Aorta (tissue), 5 donors: ENCODE measurements around the gene OR13C5. TPM values are rescaled to one million over a fixed set of nuclear protein-coding genes. Genes with fewer than 3 reads are reported as not detected.

Experiments used
- ATAC-seq: fragments of 200-7000 bp; cut with Tn5 transposase; one replicate; pipeline ENCODE4 v1.9.1; 2022; ENCODE audit warnings: moderate library complexity; ENCODE audit not compliant: low FRiP score
- DNase-seq, 2 donors: peaks; one replicate each; pipeline ENCODE4 v3.0.0-alpha.2; 2020
- H3K27ac ChIP-seq, 2 donors: one replicate each; pipeline ENCODE4 v1.5.1; 2013; ENCODE audit warnings: low read length in 2 of 2, mild to moderate bottlenecking in 2 of 2, moderate library complexity in 2 of 2, control low read depth in 1 of 2, inconsistent platforms in 1 of 2, low read depth in 1 of 2
- H3K27me3 ChIP-seq, 2 donors: one replicate each; pipeline ENCODE4 v1.6.1; 2013; ENCODE audit warnings: control low read depth in 1 of 2, low read length in 1 of 2, mild to moderate bottlenecking in 1 of 2, moderate library complexity in 1 of 2; ENCODE audit not compliant: insufficient read depth in 2 of 2, control insufficient read depth in 1 of 2
- H3K36me3 ChIP-seq, 2 donors: one replicate each; pipeline ENCODE4 v1.6.1; 2013; ENCODE audit warnings: control low read depth in 1 of 2, low read length in 1 of 2, mild to moderate bottlenecking in 1 of 2; ENCODE audit not compliant: insufficient read depth in 2 of 2, control insufficient read depth in 1 of 2
- H3K4me1 ChIP-seq, 2 donors: one replicate each; pipeline ENCODE4 v1.6.1; 2013; ENCODE audit warnings: low read length in 2 of 2, control low read depth in 1 of 2, mild to moderate bottlenecking in 1 of 2, moderate library complexity in 1 of 2; ENCODE audit not compliant: insufficient read depth in 2 of 2, control insufficient read depth in 1 of 2
- H3K4me3 ChIP-seq, 2 donors: one replicate each; pipeline ENCODE4 v1.5.1; 2013; ENCODE audit warnings: low read length in 2 of 2, control low read depth in 1 of 2, mild to moderate bottlenecking in 1 of 2
- H3K9me3 ChIP-seq: one replicate; pipeline ENCODE4 v1.6.1; 2013; ENCODE audit warnings: mild to moderate bottlenecking, low read length; ENCODE audit not compliant: control insufficient read depth
- WGBS, 2 donors: extraction: QIAGEN DNeasy Blood & Tissue Kit; methylation state at CpG; one replicate each; pipeline ENCODE4 v1.1.7; 2013; 5-methylcytosine and 5-hydroxymethylcytosine counted together
- intact Hi-C, 2 donors: fragments of 100-400 bp; cut with DNase I; formaldehyde crosslinking; loops; one replicate each; pipeline versions ENCODE4 v1.14.2 to v1.15.0; 2022
- polyA plus RNA-seq, 2 donors: library from polyadenylated mRNA; stranded (reverse); fragments of 200-250 nt; gene quantifications; one replicate each; pipeline ENCODE4 v1.2.3, GENCODE V29; 2013
- total RNA-seq, 2 donors: library from RNA; stranded (reverse); fragmentation: NEBNext Ultra II Directional; extraction: Animal tissue kit (Norgen Biotek cat#: 25700); gene quantifications; one replicate each; pipeline ENCODE4 v1.2.1, GENCODE V29; 2021
- donor health status: healthy with polysubstance abuse.
- donor health status: Bipolar disorder and iron deficiency.
- donor health status: DM: no; HTN: no; CAD: no.
- donor health status: DM: no; HTN: no; CAD: no.
- donor health status: DM: yes; HTN: yes; CAD: no.

The OR13C5 gene
- total and polyA plus RNA-seq, 4 donors = not detected

DNA sequence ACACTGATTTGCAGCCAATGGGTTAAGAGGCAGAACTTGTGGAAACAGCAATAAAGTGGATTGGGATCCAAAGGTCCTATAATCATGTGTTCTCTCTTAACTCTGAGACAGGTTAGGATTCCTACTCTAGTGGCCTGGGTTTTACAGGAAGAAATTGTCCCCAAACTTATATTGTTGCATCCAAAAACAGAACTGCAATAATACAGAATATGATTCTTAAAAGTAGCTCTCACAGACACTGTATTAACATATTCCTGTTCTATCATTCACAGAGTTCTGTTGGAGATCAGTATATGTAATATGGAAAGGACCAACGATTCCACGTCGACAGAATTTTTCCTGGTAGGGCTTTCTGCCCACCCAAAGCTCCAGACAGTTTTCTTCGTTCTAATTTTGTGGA, 30.3 kb downstream of the OR13C5 start, which contains the start of gene OR13C8:
TSS of gene OR13C8 (plus strand) at position 301 of the 400 bp plus-strand sequence. CDS start at position 301, 0 bp downstream.
- WGBS, 2 donors = 86 to 90% methylated on average over 4 of the region's 4 CpGs
- intact Hi-C loops = no loop called here
- Histone ChIP-seq H3K27me3 (no peaks in the 10 kb centered on the region), H3K4me3 (no peak within 1 kb of the TSS), H3K27ac (no peak within 1 kb of the TSS), H3K9me3 (no peaks in the 10 kb centered on the region), H3K4me1 (no peaks in the 10 kb centered on the region), H3K36me3 (no peaks in the 10 kb centered on the region)
- no peak for DNase-seq
- no peak for ATAC-seq

DNA sequence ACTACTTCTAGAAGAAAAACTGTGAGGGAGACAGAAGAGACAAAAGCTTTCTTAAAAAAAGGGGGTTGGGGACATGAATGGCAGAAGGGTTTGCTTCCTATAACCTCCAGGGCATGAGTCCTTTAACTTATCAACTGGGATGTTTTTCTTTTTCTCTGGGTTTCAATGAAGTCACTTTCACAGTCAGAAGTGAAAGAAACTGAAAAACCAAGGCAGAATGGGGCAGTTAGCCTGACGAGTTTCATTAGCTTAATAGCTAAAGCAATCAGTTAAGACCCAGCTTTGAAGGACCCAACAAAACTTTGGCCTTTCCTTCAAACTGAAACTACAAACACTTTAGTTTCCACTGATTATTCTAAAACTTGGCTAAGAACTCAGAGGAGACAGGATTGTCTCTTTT, 34.9 kb downstream of the OR13C5 start:
- H3K36me3 ChIP-seq = no peaks in the 10 kb centered on the region
- no peak overlapping the region for H3K27ac ChIP-seq
- no peak for DNase-seq
- no peaks in the 10 kb centered on the region for H3K27me3 ChIP-seq
- H3K4me3 ChIP-seq = no peak overlapping the region
- H3K9me3 ChIP-seq = no peaks in the 10 kb centered on the region
- no peaks in the 10 kb centered on the region for H3K4me1 ChIP-seq
- intact Hi-C loops = no loop called here
- ATAC-seq = no peak
- 34 to 56% methylated on average over 1 of the region's 1 CpG for WGBS, 2 donors

- Histone ChIP-seq H3K4me1 (no peaks in the 10 kb centered on the region), H3K9me3 (no peaks in the 10 kb centered on the region), H3K27me3 (no peaks in the 10 kb centered on the region), H3K27ac (no peak overlapping the region), H3K4me3 (no peak overlapping the region), H3K36me3 (no peaks in the 10 kb centered on the region)
- 85% methylated on average over 8 of the region's 8 CpGs for whole genome bisulfite sequencing, 2 donors
- DNase-seq (no peak), ATAC-seq (no peak)
- intact Hi-C loops = no loop called here
These were observed 42.2 kb downstream of the OR13C5 start for GRCh38 chr9:104556830-104557634.

DNA sequence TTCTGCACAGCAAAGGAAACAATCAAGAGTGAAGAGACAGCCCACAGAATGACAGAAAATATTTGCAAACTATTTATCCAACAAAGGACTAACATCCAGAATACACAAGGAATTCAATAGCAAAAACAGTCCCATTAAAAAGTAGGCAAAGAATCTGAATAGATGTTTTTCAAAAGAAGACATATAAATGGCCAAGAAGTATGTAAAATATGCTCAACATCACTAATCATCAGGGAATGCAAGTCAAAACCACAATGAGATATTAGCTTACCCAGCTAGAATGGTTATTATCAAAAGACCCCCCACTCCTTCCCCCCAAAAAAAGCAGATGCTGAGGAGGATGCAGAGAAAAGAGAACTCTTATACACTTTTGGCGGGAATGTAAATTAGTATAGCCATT, 43.7 kb downstream of the OR13C5 start:
- DNase-seq = no peak
- 68 to 82% methylated on average over 1 of the region's 1 CpG for WGBS, 2 donors
- no peaks in the 10 kb centered on the region for H3K36me3 ChIP-seq
- no peaks in the 10 kb centered on the region for H3K4me1 ChIP-seq
- intact Hi-C loops = no loop called here
- H3K27me3 ChIP-seq = no peaks in the 10 kb centered on the region
- no peaks in the 10 kb centered on the region for H3K9me3 ChIP-seq
- ATAC-seq = no peak
- H3K4me3 ChIP-seq = no peak overlapping the region
- no peak overlapping the region for H3K27ac ChIP-seq

- no peak overlapping the region for H3K27ac ChIP-seq
- peaks cover 2% of the 10 kb centered on the region for H3K9me3 ChIP-seq
- DNase-seq (no peak), ATAC-seq (no peak)
- WGBS, 2 donors = 27 to 29% methylated on average over 1 of the region's 1 CpG
- no peaks in the 10 kb centered on the region for H3K27me3 ChIP-seq
- no peak overlapping the region for H3K4me3 ChIP-seq
- intact Hi-C loops = no loop called here
- H3K4me1 ChIP-seq = no peaks in the 10 kb centered on the region
- H3K36me3 ChIP-seq = no peaks in the 10 kb centered on the region
These were observed 46.0 kb downstream of the OR13C5 start for GRCh38 chr9:104553261-104553660.

Other genes with a start within 250 kb of the OR13C5 start
- not detected for gene OR13F1, start 95.2 kb downstream of the OR13C5 start, total RNA-seq
- gene OR13F1, start 95.2 kb downstream of the OR13C5 start, polyA plus RNA-seq = not detected
- gene OR13C4, start 72.2 kb downstream of the OR13C5 start, total RNA-seq = not detected
- gene OR13C4, start 72.2 kb downstream of the OR13C5 start, polyA plus RNA-seq = not detected
- not detected for gene OR13C3, start 62.6 kb downstream of the OR13C5 start, total RNA-seq
- gene OR13C3, start 62.6 kb downstream of the OR13C5 start, polyA plus RNA-seq = not detected
- not detected for gene OR13C8, start 30.2 kb downstream of the OR13C5 start, total RNA-seq
- gene OR13C8, start 30.2 kb downstream of the OR13C5 start, polyA plus RNA-seq = not detected
- gene OR13C2, start 6.2 kb upstream of the OR13C5 start, total RNA-seq = not detected
- not detected for gene OR13C2, start 6.2 kb upstream of the OR13C5 start, polyA plus RNA-seq
- not detected for gene OR13C9, start 18.8 kb upstream of the OR13C5 start, total RNA-seq
- not detected for gene OR13C9, start 18.8 kb upstream of the OR13C5 start, polyA plus RNA-seq
- not detected for gene OR13D1, start 95.1 kb upstream of the OR13C5 start, total RNA-seq
- not detected for gene OR13D1, start 95.1 kb upstream of the OR13C5 start, polyA plus RNA-seq
- gene NIPSNAP3A, start 148.3 kb upstream of the OR13C5 start, total RNA-seq = 10 to 100 TPM; 24.2 to 28.7 TPM
- 10 to 100 TPM; 31.6 to 34.8 TPM for gene NIPSNAP3A, start 148.3 kb upstream of the OR13C5 start, polyA plus RNA-seq
- gene NIPSNAP3B, start 164.7 kb upstream of the OR13C5 start, total RNA-seq = 10 to 100 TPM in 1 of 2 donors, 1 to 10 TPM in 1; 7.8 to 12.6 TPM
- gene NIPSNAP3B, start 164.7 kb upstream of the OR13C5 start, polyA plus RNA-seq = 1 to 10 TPM; 1.4 to 8.9 TPM